ENCODE data around the gene UBE2L6.

- TF ChIP-seq CTCF (IDR thresholded peaks at IDR 0.05) (no peak), POLR2AphosphoS5 (IDR thresholded peaks at IDR 0.05) (no peak), POLR2A (IDR thresholded peaks at IDR 0.05) (no peak)
Observed at GRCh38 chr11:57504511-57504910, 63.0 kb downstream of the UBE2L6 start.

Data from stomach (tissue), 4 donors.